ENCODE measurements around the gene SFMBT2.
"Not testable (repeated sequence)": the region's sequence is repeated elsewhere in the genome, so short reads cannot be mapped to it uniquely, and the experiment has no call there.

Gene SFMBT2

DNA sequence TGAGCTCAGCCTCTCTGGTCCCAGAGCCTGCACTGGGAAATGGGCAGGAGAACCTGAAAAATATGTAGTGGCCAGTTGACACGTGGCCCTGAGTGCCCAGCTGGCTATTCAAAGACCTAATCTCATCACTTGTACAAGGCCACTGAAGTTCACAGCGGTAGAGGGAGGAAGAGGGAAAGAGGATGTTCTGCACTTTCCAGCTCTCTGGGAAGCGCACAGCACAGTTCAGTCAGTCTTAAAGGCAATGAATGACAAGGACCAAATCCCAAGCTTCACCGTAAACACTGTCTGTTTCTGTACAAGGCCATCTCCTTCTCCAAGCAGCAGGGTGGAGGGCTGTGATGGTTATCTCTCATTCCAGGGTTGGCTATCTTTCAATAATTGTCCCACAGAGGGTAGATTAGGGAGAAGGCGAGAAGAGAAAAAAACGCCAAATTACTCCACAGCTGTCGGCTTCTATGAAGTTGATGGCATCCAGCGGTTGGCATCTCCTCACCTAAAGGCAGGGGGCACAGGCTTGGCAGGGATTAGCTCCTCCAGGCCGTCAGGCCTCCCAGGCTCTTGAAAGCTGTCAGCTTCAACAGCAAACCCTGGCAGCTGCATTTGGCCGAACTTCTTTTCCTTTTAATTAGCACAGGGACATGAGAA, 10.6 kb downstream of the SFMBT2 start:
- ATAC-seq (no peak), DNase-seq (no peak)
- Mint-ChIP-seq H3K27me3 (no peaks in the 10 kb centered on the region), H3K27ac (no peak overlapping the region), H3K9me3 (no peaks in the 10 kb centered on the region), H3K36me3 (ENCODE audit: low read depth) (peaks cover 20% of the 10 kb centered on the region), H3K4me1 (peaks cover 57% of the 10 kb centered on the region), H3K4me3 (no peak overlapping the region)

DNA sequence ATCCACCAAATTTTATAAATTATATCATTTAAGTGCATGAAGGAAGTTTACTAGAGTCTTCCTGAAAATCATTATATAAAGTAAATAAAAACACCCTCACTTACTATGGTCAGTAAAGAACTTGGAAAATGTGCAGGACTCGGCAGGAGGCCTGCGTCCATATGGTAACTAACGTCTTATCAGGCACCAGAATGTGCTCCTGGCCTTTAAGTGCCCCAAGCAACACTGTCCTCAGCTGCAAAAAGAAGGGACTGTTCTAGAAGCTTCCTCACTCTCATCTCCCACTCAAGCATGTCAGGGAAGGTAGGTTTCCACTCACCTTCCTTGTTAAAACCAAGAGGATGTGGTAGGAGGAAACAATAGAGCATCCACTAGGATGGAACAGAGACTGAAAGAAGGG, 11.3 kb downstream of the SFMBT2 start:
- no peak overlapping the region for H3K4me3 Mint-ChIP-seq
- H3K4me1 Mint-ChIP-seq: peaks cover 54% of the 10 kb centered on the region
- H3K27ac Mint-ChIP-seq: no peak overlapping the region
- no peaks in the 10 kb centered on the region for H3K27me3 Mint-ChIP-seq
- ATAC-seq: no peak
- H3K36me3 Mint-ChIP-seq (ENCODE audit: low read depth): peaks cover 18% of the 10 kb centered on the region
- H3K9me3 Mint-ChIP-seq: no peaks in the 10 kb centered on the region
- DNase-seq: no peak

DNA sequence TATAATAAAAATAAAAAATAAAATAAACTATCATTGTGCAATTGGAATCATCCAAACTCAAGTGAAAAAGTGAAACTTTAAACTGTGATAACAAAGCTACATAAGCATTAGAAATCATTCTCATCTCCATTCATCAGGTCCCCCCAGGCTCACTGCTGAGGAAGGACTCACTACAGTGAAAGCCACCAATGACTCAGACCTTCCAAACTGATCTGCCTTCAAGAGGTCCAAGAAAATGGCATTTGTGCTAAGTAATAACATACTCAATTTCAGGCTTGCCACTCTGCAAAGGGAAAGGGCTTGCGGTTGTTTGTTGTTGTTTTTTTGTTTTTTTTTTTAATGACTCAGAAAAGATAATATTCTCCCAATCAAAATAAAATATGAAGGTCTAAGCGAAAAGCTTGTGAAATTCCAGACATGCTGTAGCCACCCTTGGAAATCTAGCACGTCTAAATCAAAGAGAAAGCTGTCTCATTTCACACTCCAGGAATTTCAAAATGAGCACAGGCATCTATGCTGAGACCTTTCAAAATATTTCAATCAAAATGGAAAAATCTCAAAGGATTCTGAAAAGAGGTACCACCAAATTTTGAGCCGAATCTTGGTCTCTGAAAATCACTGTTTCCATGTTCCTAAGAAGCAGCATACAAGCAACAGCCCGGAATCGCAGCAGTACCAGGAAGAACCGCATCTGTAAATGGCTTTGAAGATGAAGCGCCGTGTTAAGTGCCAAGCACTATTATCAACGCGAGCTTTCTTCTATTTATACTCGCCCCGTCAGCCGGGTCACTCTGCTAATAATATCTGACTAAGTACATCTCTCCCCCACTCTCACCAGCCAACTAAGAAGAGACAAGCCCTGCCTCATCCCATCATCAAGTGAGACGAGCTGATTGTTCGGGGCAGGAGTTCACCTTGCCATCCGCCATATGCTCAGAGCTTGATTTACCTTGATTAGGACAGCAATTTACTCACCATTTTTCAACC, 13.5 kb downstream of the SFMBT2 start:
- Mint-ChIP-seq H3K4me1 (peaks cover 68% of the 10 kb centered on the region), H3K27ac (peak overlapping the region; percentile 72), H3K9me3 (no peaks in the 10 kb centered on the region), H3K4me3 (no peak overlapping the region), H3K36me3 (ENCODE audit: low read depth) (peaks cover 10% of the 10 kb centered on the region), H3K27me3 (no peaks in the 10 kb centered on the region)
- peak; percentile 43 for DNase-seq
- ATAC-seq: peak; percentile 98

DNA sequence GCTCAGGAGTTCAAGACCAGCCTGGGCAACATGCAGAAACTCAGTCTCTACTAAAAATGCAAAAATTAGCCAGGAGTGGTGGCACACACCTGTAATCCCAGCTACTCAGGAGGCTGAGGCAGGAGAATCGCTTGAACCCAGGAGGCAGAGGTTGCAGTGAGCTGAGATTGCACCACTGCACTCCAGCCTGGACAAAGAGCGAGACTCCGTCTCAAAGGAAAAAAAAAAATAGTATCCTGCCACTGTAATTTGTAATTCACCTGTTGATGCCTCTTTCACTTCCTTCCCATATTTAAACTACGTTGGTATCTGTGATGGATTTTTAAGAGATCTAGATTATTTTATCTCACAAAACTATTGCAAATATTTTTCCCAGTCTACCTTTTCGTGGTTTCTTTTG, 18.5 kb downstream of the SFMBT2 start:
- H3K27ac Mint-ChIP-seq; DNase-seq; H3K4me3 Mint-ChIP-seq; H3K27me3 Mint-ChIP-seq; H3K9me3 Mint-ChIP-seq; H3K36me3 Mint-ChIP-seq (ENCODE audit: low read depth); ATAC-seq: not testable (repeated sequence)
- H3K4me1 Mint-ChIP-seq: peaks cover 77% of the 10 kb centered on the region

DNA sequence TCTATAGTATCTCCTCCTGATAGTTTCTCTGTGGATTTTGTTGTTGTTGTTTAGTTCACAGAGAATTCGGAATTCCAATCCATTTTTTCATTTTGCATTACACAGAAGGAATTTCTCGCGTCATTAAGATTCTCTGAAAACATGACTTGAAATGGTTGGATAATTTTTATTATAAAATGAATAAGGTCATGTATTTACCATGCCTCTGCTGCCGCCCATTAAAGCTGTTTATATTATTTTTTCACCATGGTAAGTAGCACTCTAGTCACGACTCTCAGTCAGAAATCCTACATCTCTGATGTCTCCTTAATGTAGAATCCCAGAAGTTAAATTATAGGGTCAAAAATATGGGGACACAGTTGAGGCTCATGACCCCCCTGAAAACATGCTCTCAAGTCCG, 19.1 kb downstream of the SFMBT2 start:
- Mint-ChIP-seq H3K9me3 (no peaks in the 10 kb centered on the region), H3K4me3 (no peak overlapping the region), H3K27me3 (no peaks in the 10 kb centered on the region), H3K27ac (no peak overlapping the region), H3K4me1 (peaks cover 76% of the 10 kb centered on the region), H3K36me3 (ENCODE audit: low read depth) (peaks cover 6% of the 10 kb centered on the region)
- DNase-seq (no peak), ATAC-seq (no peak)

DNA sequence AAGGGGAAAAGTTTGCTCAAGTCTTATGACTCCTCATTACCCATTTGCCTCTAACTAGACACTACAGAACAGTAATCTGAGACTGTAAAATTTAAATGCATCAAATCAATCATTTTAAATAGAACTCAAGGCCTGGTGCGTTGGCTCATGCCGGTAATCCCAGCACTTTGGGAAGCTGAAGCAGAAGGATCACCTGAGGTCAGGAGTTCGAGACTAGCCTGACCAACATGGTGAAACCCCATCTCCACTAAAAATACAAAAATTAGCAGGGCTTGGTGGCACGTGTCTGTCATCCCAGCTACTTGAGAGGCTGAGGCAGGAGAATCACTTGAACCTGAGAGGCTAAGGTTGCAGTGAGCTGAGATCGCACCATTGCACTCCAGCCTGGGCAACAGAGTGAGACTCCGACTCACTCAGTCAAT, 20.1 kb downstream of the SFMBT2 start:
- H3K36me3 Mint-ChIP-seq (ENCODE audit: low read depth); H3K4me3 Mint-ChIP-seq: not testable (repeated sequence)
- peaks cover 75% of the 10 kb centered on the region for H3K4me1 Mint-ChIP-seq

DNA sequence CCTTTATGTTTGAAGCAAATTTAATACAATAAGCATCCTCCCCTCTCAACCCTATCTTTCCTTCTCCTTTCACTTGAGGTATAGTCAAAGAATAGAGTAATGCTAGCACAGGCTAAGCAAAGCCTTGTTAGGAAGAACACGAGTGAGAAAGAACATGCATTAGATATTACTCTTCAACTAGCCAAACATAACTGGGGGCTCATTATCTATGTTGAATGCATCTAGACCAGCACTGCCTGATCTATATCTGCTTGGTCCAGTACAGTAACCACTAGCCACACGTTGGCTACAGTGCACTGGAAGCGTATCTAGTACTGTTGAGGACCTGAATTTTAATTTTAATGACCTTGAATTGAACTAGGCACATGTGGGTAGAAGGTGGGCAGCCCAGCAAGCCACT, 21.0 kb downstream of the SFMBT2 start:
- DNase-seq (no peak), ATAC-seq (no peak)
- Mint-ChIP-seq H3K4me3 (no peak overlapping the region), H3K27ac (peak overlapping the region; percentile 63), H3K27me3 (no peaks in the 10 kb centered on the region), H3K36me3 (ENCODE audit: low read depth) (peaks cover 6% of the 10 kb centered on the region), H3K9me3 (no peaks in the 10 kb centered on the region), H3K4me1 (peaks cover 76% of the 10 kb centered on the region)

More for the DNA sequence above, 20.1 kb downstream of the SFMBT2 start:
- DNase-seq, ATAC-seq, H3K9me3 Mint-ChIP-seq, H3K27ac Mint-ChIP-seq, H3K27me3 Mint-ChIP-seq: not testable (repeated sequence)

DNA sequence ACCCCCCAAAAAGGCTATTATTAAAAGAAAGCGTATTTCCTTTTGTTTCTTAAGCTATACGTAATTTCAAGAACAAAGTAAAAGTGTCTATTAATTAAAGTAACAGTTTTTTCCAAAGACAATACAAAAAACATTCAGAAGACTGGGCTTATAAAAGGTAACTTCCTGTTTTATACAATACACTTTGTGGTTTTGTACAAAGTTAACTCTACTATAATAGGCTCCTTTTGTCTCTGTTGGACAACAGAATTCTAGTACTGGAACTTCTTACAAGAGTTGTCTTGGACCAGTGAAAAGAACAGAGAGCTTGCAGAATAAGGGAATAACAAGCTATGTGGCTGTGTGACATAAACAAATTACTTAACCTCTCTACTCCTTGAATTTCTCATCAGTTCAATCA, 21.5 kb downstream of the SFMBT2 start:
- peak overlapping the region; percentile 63 for H3K27ac Mint-ChIP-seq
- H3K36me3 Mint-ChIP-seq (ENCODE audit: low read depth): peaks cover 2% of the 10 kb centered on the region
- ATAC-seq (no peak), DNase-seq (no peak)
- peak overlapping the region; percentile 10 for H3K4me3 Mint-ChIP-seq
- no peaks in the 10 kb centered on the region for H3K9me3 Mint-ChIP-seq
- H3K27me3 Mint-ChIP-seq: no peaks in the 10 kb centered on the region
- H3K4me1 Mint-ChIP-seq: peaks cover 76% of the 10 kb centered on the region

DNA sequence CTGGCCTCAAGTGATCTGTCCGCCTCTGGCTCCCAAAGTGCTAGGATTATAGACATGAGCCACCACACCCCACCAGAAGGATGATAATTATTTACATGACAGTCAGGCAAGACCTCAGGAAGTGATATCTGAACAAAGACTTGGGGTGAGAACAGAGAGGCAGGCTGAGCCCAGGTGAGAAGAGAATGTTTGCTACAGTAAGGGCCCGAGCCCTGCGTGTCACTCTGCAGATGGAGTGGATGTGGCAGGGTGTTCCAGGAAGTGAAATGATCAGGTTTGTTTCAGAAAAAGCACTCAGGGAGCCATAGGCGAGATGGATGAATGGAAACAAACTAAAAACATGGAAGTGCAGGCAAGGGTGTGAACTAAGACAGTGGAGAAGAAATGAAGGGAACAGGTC, 22.2 kb downstream of the SFMBT2 start:
- ATAC-seq: peak; percentile 58
- H3K4me3 Mint-ChIP-seq: peak overlapping the region; percentile 45
- DNase-seq: no peak

DNA sequence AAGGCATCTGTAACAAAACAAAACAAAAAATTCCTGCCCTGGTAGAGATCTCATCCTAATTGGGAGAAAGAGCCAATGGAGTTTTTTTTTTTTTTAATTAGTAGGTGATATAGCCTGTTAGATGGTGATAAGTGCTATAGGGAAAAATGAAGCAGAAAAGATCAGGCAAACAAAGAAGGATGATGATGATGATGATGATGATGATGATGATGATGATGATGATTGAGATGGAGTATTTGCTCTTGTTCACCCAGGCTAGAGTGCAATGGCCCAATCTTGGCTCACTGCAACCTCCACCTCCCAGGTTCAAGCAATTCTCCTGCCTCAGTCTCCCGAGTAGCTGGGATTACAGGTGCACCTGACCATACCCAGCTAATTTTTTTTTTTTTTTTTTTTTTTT, 22.7 kb downstream of the SFMBT2 start:
- DNase-seq; H3K36me3 Mint-ChIP-seq (ENCODE audit: low read depth); H3K27me3 Mint-ChIP-seq; H3K9me3 Mint-ChIP-seq; ATAC-seq: not testable (repeated sequence)
- Mint-ChIP-seq H3K27ac (peak overlapping the region; percentile 58), H3K4me3 (peak overlapping the region; percentile 5), H3K4me1 (peaks cover 76% of the 10 kb centered on the region)

More for the DNA sequence above, 22.2 kb downstream of the SFMBT2 start:
- no peaks in the 10 kb centered on the region for H3K27me3 Mint-ChIP-seq
- peak overlapping the region; percentile 77 for H3K27ac Mint-ChIP-seq
- H3K4me1 Mint-ChIP-seq: peaks cover 76% of the 10 kb centered on the region
- no peaks in the 10 kb centered on the region for H3K9me3 Mint-ChIP-seq
- H3K36me3 Mint-ChIP-seq (ENCODE audit: low read depth): peaks cover 2% of the 10 kb centered on the region

DNA sequence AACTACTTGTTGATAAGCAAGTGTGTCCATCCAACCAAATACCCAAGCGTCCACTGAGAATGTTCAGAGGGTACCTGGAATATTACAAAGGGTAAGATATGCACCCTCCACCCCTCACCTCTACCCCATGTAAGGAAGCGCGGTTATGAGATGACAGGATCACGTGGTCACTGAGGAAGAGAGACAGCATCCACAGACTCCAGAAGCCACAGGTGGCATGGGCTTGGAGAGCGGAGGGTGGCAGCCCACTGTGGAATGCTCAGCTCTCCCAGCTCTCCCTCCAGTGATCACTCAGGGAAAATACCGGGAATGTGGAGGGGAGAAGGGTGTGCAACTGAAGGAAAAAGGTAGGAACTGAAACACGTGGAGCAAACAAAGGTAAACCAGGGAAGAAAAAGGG, 25.7 kb downstream of the SFMBT2 start:
- H3K4me1 Mint-ChIP-seq: peaks cover 69% of the 10 kb centered on the region
- H3K27ac Mint-ChIP-seq: peak overlapping the region; percentile 37

DNA sequence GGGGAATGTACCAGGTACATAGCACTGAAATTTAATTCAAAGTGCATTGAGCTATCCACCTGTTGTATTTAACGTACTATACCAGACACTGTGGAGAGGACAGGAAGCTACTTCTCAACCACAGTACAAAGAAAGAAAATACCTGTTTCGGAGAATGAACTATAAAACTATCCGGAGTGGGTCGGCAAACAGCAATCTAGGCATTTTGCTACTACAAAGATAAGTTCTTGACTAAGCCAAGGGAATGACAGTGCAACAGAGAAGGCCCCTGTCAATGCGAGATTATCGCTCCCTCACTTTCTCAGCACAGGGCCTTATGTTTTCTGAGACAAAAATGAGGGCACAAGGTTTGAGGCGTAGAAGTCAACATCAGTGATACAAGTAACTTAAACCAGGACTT, 27.4 kb downstream of the SFMBT2 start:
- DNase-seq: no peak
- Mint-ChIP-seq H3K27me3 (no peaks in the 10 kb centered on the region), H3K4me3 (peak overlapping the region; percentile 33), H3K27ac (no peak overlapping the region), H3K36me3 (ENCODE audit: low read depth) (peaks cover 29% of the 10 kb centered on the region), H3K4me1 (peaks cover 65% of the 10 kb centered on the region), H3K9me3 (no peaks in the 10 kb centered on the region)
- peak; percentile 10 for ATAC-seq

More for the DNA sequence above, 25.7 kb downstream of the SFMBT2 start:
- no peak for DNase-seq
- H3K27me3 Mint-ChIP-seq: no peaks in the 10 kb centered on the region
- no peaks in the 10 kb centered on the region for H3K9me3 Mint-ChIP-seq
- H3K36me3 Mint-ChIP-seq (ENCODE audit: low read depth): peaks cover 14% of the 10 kb centered on the region
- no peak for ATAC-seq
- no peak overlapping the region for H3K4me3 Mint-ChIP-seq

DNA sequence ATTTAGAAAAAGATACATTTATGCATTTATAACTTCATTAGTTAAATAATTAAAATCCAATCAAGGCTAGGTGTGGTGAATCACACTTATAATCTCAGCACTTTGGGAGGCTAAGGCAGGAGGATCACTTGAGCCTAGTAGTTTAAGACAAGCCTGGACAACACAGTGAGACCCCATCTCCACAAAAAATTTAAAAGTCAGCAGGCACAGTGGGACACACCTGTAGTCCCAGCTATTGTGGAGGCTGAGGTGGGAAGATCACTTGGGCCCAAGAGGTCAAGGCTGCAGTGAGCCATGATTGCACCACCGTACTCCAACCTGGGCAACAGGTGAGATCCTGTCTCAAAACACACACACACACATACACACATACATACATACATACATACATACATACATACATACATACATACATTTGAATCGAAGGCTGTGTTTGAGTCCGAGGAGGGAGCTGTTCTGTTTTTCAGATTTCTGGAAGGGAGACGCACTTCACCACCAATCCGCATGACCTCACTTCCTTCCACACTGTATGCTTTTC, 30.1 kb downstream of the SFMBT2 start:
- ATAC-seq (no peak), DNase-seq (no peak)
- peaks cover 56% of the 10 kb centered on the region for H3K4me1 Mint-ChIP-seq
- no peaks in the 10 kb centered on the region for H3K27me3 Mint-ChIP-seq
- H3K27ac Mint-ChIP-seq: no peak overlapping the region
- peaks cover 40% of the 10 kb centered on the region for H3K36me3 Mint-ChIP-seq (ENCODE audit: low read depth)
- H3K4me3 Mint-ChIP-seq: no peak overlapping the region
- H3K9me3 Mint-ChIP-seq: no peaks in the 10 kb centered on the region

DNA sequence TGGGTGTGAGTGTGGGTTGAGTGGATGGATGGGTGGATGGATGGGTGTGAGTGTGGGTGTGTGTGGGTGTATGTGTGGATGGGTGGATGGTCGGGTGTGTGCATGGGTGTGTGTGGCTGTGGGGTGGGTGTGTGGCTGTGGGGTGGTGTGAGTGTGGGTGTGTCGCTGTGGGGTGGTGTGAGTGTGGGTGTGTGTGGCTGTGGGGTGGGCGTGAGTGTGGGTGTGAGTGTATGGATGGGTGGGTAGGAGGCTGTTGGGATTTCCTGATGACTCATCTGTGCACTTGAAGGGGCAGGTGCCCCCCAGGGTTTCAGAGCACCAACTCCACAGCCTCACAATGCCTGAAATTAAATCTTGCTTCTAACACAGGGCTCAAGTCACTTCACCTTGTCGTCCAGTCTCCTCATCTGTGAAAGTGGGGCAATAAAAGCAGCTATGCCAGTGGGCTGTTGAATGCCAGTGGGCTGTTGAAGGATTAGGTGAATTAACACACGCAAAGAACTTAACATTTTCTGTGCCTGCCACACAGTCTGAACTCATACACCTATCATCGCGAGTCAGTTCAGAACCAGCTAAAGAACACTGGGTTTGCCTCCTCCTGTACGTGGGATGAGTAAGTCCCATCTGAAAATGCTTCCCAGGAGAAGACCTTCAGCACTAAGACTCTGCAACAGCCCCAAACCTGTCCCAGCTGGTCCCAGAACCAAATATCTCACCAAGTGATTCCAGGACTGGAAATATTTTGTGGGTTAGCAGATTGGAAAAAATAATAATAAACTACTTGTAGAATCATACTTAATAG, 32.0 kb downstream of the SFMBT2 start:
- peaks cover 42% of the 10 kb centered on the region for H3K4me1 Mint-ChIP-seq
- ATAC-seq (peak; percentile 45), DNase-seq (peak; percentile 15)
- H3K4me3 Mint-ChIP-seq: peak overlapping the region; percentile 32
- H3K27me3 Mint-ChIP-seq: no peaks in the 10 kb centered on the region
- H3K27ac Mint-ChIP-seq: peak overlapping the region; percentile 83
- no peaks in the 10 kb centered on the region for H3K9me3 Mint-ChIP-seq
- H3K36me3 Mint-ChIP-seq (ENCODE audit: low read depth): peaks cover 53% of the 10 kb centered on the region
